WI38 (cell line): ENCODE measurements around the gene FBXL7.

ENCODE experiments used
- H3K4me3 ChIP-seq: 2 replicates; pipeline ENCODE4 v1.5.1; 2011; ENCODE audit warnings: low read depth, mild to moderate bottlenecking, control low read depth, low read length
- TF ChIP-seq, protein P1 (sequence below): IDR thresholded peaks from 2 replicates; pipeline ENCODE4 v1.5.1; 2012; ENCODE audit warnings: low read depth, mild to moderate bottlenecking, control low read depth, low read length

Gene FBXL7

GRCh38 chr5:15772131-15772530 is 272.2 kb downstream of the FBXL7 start:
- no peak overlapping the region for H3K4me3 ChIP-seq
- TF ChIP-seq, protein P1, sequence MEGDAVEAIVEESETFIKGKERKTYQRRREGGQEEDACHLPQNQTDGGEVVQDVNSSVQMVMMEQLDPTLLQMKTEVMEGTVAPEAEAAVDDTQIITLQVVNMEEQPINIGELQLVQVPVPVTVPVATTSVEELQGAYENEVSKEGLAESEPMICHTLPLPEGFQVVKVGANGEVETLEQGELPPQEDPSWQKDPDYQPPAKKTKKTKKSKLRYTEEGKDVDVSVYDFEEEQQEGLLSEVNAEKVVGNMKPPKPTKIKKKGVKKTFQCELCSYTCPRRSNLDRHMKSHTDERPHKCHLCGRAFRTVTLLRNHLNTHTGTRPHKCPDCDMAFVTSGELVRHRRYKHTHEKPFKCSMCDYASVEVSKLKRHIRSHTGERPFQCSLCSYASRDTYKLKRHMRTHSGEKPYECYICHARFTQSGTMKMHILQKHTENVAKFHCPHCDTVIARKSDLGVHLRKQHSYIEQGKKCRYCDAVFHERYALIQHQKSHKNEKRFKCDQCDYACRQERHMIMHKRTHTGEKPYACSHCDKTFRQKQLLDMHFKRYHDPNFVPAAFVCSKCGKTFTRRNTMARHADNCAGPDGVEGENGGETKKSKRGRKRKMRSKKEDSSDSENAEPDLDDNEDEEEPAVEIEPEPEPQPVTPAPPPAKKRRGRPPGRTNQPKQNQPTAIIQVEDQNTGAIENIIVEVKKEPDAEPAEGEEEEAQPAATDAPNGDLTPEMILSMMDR: no peak

- TF ChIP-seq, protein P1: no peak
Observed at GRCh38 chr5:15774632-15775031, 274.7 kb downstream of the FBXL7 start.

GRCh38 chr5:15776346-15776745 is 276.4 kb downstream of the FBXL7 start:
- TF ChIP-seq, protein P1: no peak
- no peak overlapping the region for H3K4me3 ChIP-seq

More at GRCh38 chr5:15774632-15775031, 274.7 kb downstream of the FBXL7 start:
- H3K4me3 ChIP-seq: no peak overlapping the region

DNA sequence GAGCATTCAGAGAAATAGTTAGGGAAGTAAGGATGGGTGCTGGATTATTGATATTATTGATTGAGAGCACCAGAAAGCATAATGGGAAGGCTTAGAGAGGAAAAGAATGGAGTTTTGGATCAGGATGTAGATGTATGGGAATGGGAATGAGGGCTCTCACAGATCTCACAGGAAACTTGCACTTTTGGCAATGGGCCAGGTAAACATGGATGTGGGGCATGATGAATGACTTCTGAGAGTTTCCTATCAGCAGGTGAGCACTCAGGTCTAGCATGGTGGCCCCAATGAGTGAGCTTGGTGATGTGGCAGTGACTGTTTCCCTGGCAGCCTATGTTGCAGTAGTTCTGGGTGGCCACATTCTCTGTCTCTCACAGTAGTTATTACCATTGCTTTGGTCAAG is 283.8 kb downstream of the FBXL7 start:
- no peak overlapping the region for H3K4me3 ChIP-seq
- TF ChIP-seq, protein P1: no peak

GRCh38 chr5:15785531-15785981 is 285.6 kb downstream of the FBXL7 start:
- H3K4me3 ChIP-seq: no peak overlapping the region
- TF ChIP-seq, protein P1: no peak

DNA sequence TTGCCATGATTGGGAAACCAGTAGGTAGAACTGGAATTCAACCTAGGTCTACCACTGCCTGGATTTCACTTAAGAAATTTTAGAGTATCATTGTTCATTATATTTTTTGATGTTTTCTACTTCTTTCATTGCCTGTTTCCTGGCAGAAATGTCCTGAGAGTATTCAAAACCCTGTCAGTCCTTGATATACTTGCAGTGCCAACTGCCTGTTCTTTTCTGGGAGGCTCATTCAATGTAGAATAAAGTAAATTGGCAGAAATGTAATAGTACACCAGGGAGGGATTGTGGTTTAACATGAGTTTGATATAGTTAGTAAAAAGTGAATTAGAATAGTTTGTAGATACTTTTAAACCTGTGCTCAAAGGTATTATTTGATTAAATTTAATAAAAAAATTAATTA is 286.3 kb downstream of the FBXL7 start:
- H3K4me3 ChIP-seq: no peak overlapping the region
- TF ChIP-seq, protein P1: no peak

DNA sequence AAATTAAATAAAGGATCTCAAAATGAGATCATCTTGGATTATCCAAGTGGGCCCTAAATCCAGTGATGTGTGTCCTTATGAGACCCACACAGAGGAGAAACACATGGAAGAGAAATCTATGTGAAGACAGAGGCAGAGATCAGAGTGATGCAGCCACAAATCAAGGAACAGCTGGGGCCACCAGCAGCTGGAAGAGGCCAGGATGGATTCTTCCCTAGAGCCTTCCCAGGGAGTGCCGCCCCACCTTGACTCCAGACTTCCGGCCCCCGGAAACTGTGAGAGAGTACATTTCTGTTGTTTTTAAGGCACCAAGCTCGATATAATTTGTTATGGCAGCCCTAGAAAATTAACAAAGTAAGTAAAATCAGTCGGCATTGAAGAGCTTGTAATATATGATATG is 286.9 kb downstream of the FBXL7 start:
- H3K4me3 ChIP-seq: no peak overlapping the region
- TF ChIP-seq, protein P1: no peak
